Measurements from ENCODE around the gene PCED1B.

Gene PCED1B

DNA sequence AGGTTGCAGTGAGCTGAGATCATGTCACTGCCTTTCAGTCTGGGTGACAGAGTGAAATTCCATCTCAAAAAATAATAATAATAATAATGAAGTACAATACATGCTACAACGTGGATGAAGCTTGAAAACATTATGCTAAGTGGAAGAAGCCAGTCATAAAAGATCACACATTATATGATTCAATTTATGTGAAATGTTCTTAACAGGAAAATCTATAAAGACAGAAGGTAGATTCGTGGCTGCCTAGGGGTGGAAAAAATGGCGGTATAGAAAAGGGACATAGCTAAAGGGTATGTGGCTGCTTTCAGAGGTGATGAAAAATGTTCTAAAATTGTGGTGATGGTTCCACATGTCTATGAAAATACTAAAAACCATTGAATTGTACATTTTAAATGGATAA, 41.3 kb downstream of the PCED1B start:
- TF ChIP-seq, protein P1, sequence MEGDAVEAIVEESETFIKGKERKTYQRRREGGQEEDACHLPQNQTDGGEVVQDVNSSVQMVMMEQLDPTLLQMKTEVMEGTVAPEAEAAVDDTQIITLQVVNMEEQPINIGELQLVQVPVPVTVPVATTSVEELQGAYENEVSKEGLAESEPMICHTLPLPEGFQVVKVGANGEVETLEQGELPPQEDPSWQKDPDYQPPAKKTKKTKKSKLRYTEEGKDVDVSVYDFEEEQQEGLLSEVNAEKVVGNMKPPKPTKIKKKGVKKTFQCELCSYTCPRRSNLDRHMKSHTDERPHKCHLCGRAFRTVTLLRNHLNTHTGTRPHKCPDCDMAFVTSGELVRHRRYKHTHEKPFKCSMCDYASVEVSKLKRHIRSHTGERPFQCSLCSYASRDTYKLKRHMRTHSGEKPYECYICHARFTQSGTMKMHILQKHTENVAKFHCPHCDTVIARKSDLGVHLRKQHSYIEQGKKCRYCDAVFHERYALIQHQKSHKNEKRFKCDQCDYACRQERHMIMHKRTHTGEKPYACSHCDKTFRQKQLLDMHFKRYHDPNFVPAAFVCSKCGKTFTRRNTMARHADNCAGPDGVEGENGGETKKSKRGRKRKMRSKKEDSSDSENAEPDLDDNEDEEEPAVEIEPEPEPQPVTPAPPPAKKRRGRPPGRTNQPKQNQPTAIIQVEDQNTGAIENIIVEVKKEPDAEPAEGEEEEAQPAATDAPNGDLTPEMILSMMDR (IDR thresholded peaks at IDR 0.05; ENCODE audit: control insufficient read depth, extremely low read depth, insufficient read depth) = no peak
- no peak for DNase-seq (ENCODE audit: low read depth)
- no peak overlapping the region for H3K4me3 ChIP-seq (ENCODE audit: low read depth, low read length)

DNA sequence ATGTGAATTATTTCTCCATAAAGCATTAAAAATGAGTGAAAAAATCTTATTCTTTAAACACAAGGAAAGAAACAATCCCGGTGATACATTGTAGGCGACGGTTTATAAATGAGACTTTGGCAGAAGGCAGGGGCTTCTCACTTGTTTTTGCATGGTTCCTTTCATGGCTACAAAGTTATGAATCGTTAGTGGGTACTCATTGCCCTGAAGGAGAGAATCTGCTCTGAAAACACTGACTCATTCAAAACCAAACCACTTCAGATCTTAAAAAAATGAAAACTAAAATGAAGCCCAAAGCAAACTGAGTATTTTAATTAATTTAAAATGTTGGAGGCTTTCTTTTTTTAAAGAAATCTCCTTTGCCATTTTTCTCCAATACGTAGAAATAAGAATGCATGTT, 41.7 kb downstream of the PCED1B start:
- DNase-seq (ENCODE audit: low read depth) = no peak
- no peak overlapping the region for H3K4me3 ChIP-seq (ENCODE audit: low read depth, low read length)
- TF ChIP-seq, protein P1 (IDR thresholded peaks at IDR 0.05; ENCODE audit: control insufficient read depth, extremely low read depth, insufficient read depth) = no peak

DNA sequence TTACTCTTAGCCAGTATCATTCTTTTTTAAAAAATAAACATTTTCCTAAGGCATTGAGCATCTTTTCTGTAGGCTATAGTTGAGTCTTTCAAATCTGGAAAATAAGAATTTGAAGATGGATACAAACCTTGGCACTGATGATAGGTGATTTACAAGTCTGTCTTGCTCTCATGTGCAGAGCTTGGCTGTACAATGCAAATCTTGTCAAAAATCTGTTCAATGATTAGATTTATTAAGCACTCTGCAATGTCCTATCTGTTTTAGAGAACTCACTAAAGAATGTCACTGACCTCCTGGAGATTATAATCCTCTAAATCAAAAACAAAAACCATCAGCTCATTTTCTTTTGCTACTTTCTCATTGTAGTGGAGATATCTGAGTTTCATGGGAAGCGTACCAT, 43.2 kb downstream of the PCED1B start:
- TF ChIP-seq, protein P1 (IDR thresholded peaks at IDR 0.05; ENCODE audit: control insufficient read depth, extremely low read depth, insufficient read depth) = no peak
- no peak for DNase-seq (ENCODE audit: low read depth)
- H3K4me3 ChIP-seq (ENCODE audit: low read depth, low read length) = no peak overlapping the region

DNA sequence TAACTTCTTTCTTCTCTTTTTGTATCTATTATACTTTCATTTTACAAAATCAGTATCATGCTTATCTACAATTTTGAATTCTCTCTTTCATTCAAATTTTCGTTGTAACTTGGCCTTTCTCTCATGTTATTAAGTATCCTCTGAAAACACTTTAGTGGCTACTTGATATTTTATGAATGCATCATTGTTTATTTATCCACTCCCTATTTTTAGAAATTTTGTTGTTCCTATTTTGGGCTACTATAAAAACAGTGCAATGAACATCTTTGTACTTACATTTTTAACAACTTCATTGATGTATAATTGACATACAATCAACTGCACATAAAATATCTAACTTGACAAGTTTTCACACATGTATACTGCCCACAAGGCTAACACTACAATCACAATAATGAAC, 44.3 kb downstream of the PCED1B start:
- no peak for DNase-seq (ENCODE audit: low read depth)

DNA sequence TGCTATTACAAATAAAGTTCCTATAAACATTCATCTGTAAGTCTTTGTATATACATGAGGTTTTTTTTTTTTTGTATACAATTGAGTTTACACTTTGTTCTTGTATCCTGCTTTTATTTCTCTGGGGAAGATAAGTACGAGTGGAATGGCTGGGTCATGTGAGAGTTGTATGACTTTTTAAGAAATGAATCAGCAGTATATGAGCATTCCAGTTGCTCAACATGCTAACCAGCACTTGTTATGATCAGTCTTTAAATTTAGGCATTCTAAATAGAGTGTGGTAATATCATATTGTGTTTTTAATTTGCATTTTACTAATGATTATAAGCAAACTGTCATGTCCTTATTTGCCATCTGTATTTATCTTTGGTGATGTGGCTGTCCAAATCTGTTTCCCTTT, 45.0 kb downstream of the PCED1B start:
- TF ChIP-seq, protein P1 (IDR thresholded peaks at IDR 0.05; ENCODE audit: control insufficient read depth, extremely low read depth, insufficient read depth) = no peak
- no peak overlapping the region for H3K4me3 ChIP-seq (ENCODE audit: low read depth, low read length)
- DNase-seq (ENCODE audit: low read depth) = no peak

More for the DNA sequence above, 44.3 kb downstream of the PCED1B start:
- H3K4me3 ChIP-seq (ENCODE audit: low read depth, low read length) = no peak overlapping the region
- TF ChIP-seq, protein P1 (IDR thresholded peaks at IDR 0.05; ENCODE audit: control insufficient read depth, extremely low read depth, insufficient read depth) = no peak

DNA sequence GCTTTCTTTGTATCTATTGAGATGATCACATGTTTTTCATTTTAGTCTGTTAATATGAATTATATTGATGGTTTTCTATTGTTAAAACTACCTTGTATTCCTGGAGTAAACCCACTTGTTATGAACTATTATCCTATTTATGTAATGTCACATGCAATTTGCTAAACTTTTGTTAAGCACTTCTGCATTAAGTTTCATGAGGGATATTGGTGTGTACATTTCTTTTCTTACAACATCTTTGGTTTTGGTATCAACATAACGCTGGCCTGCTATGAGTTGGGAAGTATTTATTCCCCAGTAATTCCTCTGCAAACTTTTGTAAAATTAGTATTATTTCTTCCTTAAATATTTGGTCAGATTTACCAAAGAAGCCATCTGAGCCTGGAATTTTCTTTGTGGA, 46.8 kb downstream of the PCED1B start:
- DNase-seq (ENCODE audit: low read depth) = no peak
- no peak overlapping the region for H3K4me3 ChIP-seq (ENCODE audit: low read depth, low read length)
- TF ChIP-seq, protein P1 (IDR thresholded peaks at IDR 0.05; ENCODE audit: control insufficient read depth, extremely low read depth, insufficient read depth) = no peak

DNA sequence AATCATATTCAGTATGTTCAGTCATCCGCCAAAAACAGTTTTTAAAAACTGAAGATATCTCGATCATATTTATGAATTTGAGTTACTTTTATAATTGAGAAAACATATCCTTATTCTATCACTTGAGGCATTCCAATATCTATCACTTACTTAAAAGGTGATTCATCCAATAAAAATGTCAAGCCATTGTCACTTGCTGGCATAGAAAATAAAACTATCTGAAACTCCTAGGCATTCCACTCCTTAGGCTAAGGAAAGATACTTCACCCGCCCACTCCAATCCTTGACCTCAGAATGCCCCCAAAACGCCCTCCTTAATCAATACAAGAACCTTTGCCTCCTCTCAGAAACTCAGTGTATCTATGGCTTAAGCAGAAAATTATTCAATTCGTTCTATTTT, 51.6 kb downstream of the PCED1B start:
- no peak for DNase-seq (ENCODE audit: low read depth)
- no peak overlapping the region for H3K4me3 ChIP-seq (ENCODE audit: low read depth, low read length)
- TF ChIP-seq, protein P1 (IDR thresholded peaks at IDR 0.05; ENCODE audit: control insufficient read depth, extremely low read depth, insufficient read depth) = no peak
